A549 treated with ZK216348 at 1 μM for 4 hours (cell line): ENCODE data around the gene HDGF. TPM values are rescaled to one million over a fixed set of nuclear protein-coding genes. Genes with fewer than 3 reads are reported as not detected.

Source experiments
- total RNA-seq: library from RNA; stranded (reverse); fragments of 200-300 nt; extraction: Qiagen RNA extraction; gene quantifications from 5 replicates; pipeline ENCODE4 v1.2.3, GENCODE V29; 2022; ENCODE audit warnings: low read depth

The HDGF gene
- 443 to 477 TPM (median 448 TPM) in 5 replicates for total RNA-seq

GRCh38 chr1:156751451-156751756 is at the start of gene HDGF:
Gene HDGF (minus strand): TSS chr1:156751675. CDS start chr1:156751429, 246 bp downstream.

GRCh38 chr1:156767101-156767878 is 15.8 kb upstream of the HDGF start, which contains the start of gene PRCC:
Gene PRCC (plus strand): TSS chr1:156767535. CDS start chr1:156767772, 237 bp downstream.

GRCh38 chr1:156740741-156741480 is 10.6 kb downstream of the HDGF start, which contains the start of gene MRPL24:
Gene MRPL24 (minus strand): TSS chr1:156741088. CDS start chr1:156738704, 2,384 bp downstream.

GRCh38 chr1:156728599-156729462 is 22.6 kb downstream of the HDGF start, which contains the start of gene ISG20L2:
Gene ISG20L2 (minus strand): TSS chr1:156728766. CDS start chr1:156727652, 1,114 bp downstream.

GRCh38 chr1:156727926-156728598 is 23.4 kb downstream of the HDGF start, which contains the start of gene METTL25B:
Gene METTL25B (plus strand): TSS chr1:156728469. CDS start chr1:156729105, 636 bp downstream.

GRCh38 chr1:156705321-156705917 is 46.1 kb downstream of the HDGF start, which contains the start of gene CRABP2:
Gene CRABP2 (minus strand): TSS chr1:156705583. CDS start chr1:156705446, 137 bp downstream.

Other genes with a start within 250 kb of the HDGF start
- gene IQGAP3, start 179.1 kb downstream of the HDGF start, total RNA-seq = 12.3 to 21.4 TPM (median 19.1 TPM) in 5 replicates
- not detected in 5 replicates for gene TTC24, start 172.0 kb downstream of the HDGF start, total RNA-seq
- 118 to 175 TPM (median 164 TPM) in 5 replicates for gene NAXE, start 159.9 kb downstream of the HDGF start, total RNA-seq
- 61.7 to 81.2 TPM (median 71.7 TPM) in 5 replicates for gene GPATCH4, start 150.2 kb downstream of the HDGF start, total RNA-seq
- 0.11 to 0.43 TPM (median 0.20 TPM) in 3 of 5 replicates, not detected in the others for gene HAPLN2, start 132.3 kb downstream of the HDGF start, total RNA-seq
- not detected in 5 replicates for gene BCAN, start 109.6 kb downstream of the HDGF start, total RNA-seq
- gene NES, start 74.3 kb downstream of the HDGF start, total RNA-seq = 1.2 to 1.3 TPM (median 1.3 TPM) in 5 replicates
- 6.6 to 13.0 TPM (median 9.6 TPM) in 5 replicates for gene CRABP2, start 46.1 kb downstream of the HDGF start, total RNA-seq
- 21.6 to 28.4 TPM (median 25.2 TPM) in 5 replicates for gene METTL25B, start 23.2 kb downstream of the HDGF start, total RNA-seq
- gene ISG20L2, start 22.9 kb downstream of the HDGF start, total RNA-seq = 40.7 to 50.5 TPM (median 44.5 TPM) in 5 replicates
- 183 to 215 TPM (median 187 TPM) in 5 replicates for gene MRPL24, start 10.6 kb downstream of the HDGF start, total RNA-seq
- 63.9 to 85.1 TPM (median 73.8 TPM) in 5 replicates for gene PRCC, start 15.9 kb upstream of the HDGF start, total RNA-seq
- gene SH2D2A, start 65.2 kb upstream of the HDGF start, total RNA-seq = 3.0 to 5.3 TPM (median 4.0 TPM) in 5 replicates
- not detected in 5 replicates for gene INSRR, start 107.4 kb upstream of the HDGF start, total RNA-seq
- 0.11 to 0.16 TPM (median 0.12 TPM) in 3 of 5 replicates, not detected in the others for gene NTRK1, start 109.2 kb upstream of the HDGF start, total RNA-seq
- gene PEAR1, start 142.0 kb upstream of the HDGF start, total RNA-seq = 5.4 to 12.1 TPM (median 9.3 TPM) in 5 replicates
- gene LRRC71, start 169.0 kb upstream of the HDGF start, total RNA-seq = 0.12 to 0.24 TPM (median 0.15 TPM) in 5 replicates